Suprapubic skin (tissue), 4 donors: ENCODE results near the gene IFFO2.

Experiments
- CTCF ChIP-seq, 2 donors: fragments of 200-600 bp in 1 of 2; fragments of 450-650 bp in 1 of 2; sonication (generic) in 1 of 2; IDR thresholded peaks; one replicate each; pipeline ENCODE4 v1.5.1; 2016 to 2019; ENCODE audit warnings: antibody characterized with exemption in 2 of 2, mild to moderate bottlenecking in 1 of 2, moderate library complexity in 1 of 2
- EP300 ChIP-seq: sonication (generic); formaldehyde crosslinking; IDR thresholded peaks from one replicate; pipeline ENCODE4 v1.6.1; 2017; ENCODE audit warnings: antibody characterized with exemption
- POLR2AphosphoS5 ChIP-seq, 3 donors: sonication (generic); formaldehyde crosslinking; IDR thresholded peaks; one replicate each; pipeline ENCODE4 v1.6.1; 2017; ENCODE audit warnings: antibody characterized with exemption in 3 of 3

DNA sequence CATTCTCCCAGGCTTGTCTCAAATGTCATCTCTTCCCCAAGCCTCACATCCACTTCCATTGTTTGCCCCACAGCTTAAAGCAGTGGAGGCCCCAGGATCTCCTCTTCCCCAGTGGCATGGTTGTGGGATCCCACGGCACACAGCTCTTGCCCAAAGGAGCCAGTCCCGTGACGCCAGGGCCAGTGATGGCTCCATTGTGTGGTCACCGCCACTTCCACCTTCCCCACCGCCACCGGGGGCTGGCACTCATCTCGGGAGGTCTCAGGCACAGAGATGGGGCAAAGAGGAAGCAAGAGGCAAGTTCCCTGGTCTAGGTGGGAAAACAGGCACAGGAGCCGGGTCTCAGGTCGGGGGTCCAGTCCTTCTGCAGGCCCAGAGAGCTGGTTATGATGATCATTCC is 31.2 kb downstream of the IFFO2 start:
- TF ChIP-seq CTCF (IDR thresholded peaks at IDR 0.05) = no peak
- no peak for TF ChIP-seq POLR2AphosphoS5 (IDR thresholded peaks at IDR 0.05)
- TF ChIP-seq EP300 = no peak
